ACC112 (cell line): Measurements from ENCODE around the gene AKIRIN1.
"Not testable (repeated sequence)": the region's sequence is repeated elsewhere in the genome, so short reads cannot be mapped to it uniquely, and the experiment has no call there.

ENCODE experiments used
- H2AFZ ChIP-seq: fragments of 200-600 bp; sonication (generic); one replicate; pipeline ENCODE4 v1.6.0; 2017; ENCODE audit warnings: antibody characterized with exemption, low read length; ENCODE audit not compliant: unreplicated experiment
- H3K27ac ChIP-seq: fragments of 200-600 bp; sonication (generic); 2 replicates; pipeline ENCODE4 v1.5.1; 2014; ENCODE audit warnings: low read depth, mild to moderate bottlenecking, antibody characterized with exemption, low read length, moderate library complexity
- H3K27me3 ChIP-seq: fragments of 200-600 bp; sonication (generic); 2 replicates; pipeline ENCODE4 v1.6.1; 2014; ENCODE audit warnings: mild to moderate bottlenecking, antibody characterized with exemption, low read length, moderate library complexity, mixed read lengths; ENCODE audit not compliant: insufficient read depth
- H3K36me3 ChIP-seq: fragments of 200-600 bp; sonication (generic); 2 replicates; pipeline ENCODE4 v1.6.1; 2016; ENCODE audit warnings: mild to moderate bottlenecking, antibody characterized with exemption, low read length, moderate library complexity, mixed read lengths; ENCODE audit not compliant: insufficient read depth
- H3K4me1 ChIP-seq: fragments of 200-600 bp; sonication (generic); one replicate; pipeline ENCODE4 v1.6.1; 2016; ENCODE audit warnings: low read length, mixed read lengths; ENCODE audit not compliant: insufficient read depth, unreplicated experiment, control insufficient read depth
- H3K4me3 ChIP-seq: fragments of 200-600 bp; sonication (generic); 2 replicates; pipeline ENCODE4 v1.5.1; 2014; ENCODE audit warnings: mild to moderate bottlenecking, low read depth, low read length
- H3K79me2 ChIP-seq: fragments of 200-600 bp; sonication (generic); one replicate; pipeline ENCODE4 v1.6.0; 2016; ENCODE audit warnings: low read length; ENCODE audit not compliant: control insufficient read depth, unreplicated experiment, insufficient read depth

The AKIRIN1 gene

DNA sequence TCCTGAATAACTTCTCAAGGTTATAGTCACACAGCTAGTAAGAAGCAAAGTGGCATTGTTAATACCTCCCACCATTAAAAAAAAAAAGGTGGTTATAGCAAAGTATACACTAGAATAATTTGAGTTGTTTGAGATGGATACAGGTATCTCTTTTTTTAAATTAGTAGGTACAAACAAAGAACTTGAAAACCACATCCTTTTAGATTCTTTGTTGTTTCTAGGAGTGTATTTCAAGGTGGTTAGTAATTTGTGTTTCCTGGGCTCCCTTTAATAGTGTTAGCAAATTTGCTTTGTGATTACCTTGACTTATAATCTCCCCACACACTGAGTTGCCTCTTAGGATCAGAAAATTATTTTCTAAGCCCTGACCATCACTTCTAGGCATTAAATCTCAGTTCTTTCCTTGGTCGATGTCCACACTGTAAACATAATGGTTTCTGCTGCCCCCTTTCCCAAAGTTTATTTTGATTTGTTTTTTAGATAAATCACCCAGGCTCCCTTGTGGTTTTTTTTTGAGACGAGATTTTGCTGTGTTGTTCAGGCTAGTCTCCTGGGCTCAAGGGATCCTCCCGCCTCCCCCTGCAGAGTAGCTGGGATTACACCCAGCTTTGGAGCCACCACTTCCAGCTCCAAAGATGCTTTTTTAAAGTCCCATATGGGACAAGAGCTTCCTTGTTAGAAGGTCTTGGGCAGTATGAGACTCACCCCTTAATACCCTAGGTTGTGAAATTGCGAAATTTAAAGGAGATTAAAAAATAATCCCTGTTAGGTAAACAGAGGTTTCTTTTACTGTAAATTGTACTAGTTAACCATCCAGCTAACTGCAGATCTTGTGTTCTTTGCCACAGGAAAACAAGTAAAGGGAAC lies 6.2 kb downstream of the AKIRIN1 start:
- Histone ChIP-seq H3K27ac (peak overlapping the region; percentile 17), H3K27me3 (no peaks in the 10 kb centered on the region), H3K4me3 (no peak overlapping the region), H2AFZ (no peak overlapping the region), H3K4me1 (peaks cover 37% of the 10 kb centered on the region), H3K36me3 (peaks cover 33% of the 10 kb centered on the region), H3K79me2 (peaks cover 85% of the 10 kb centered on the region)

DNA sequence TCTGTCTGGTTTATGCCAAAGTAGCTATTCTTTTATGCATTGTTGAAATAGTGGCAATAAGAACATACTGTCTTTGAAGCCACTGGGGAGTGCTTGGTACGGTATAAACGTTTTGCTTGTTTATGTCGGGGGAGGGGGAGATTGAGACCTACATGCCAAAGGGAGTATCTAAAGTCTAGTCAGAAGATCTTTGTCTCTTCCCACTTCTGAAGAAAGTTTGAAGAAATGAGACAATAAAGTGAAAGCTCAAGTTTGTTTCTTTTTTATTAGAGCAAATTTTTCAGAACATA lies 6.8 kb downstream of the AKIRIN1 start:
- Histone ChIP-seq H3K79me2 (peaks cover 79% of the 10 kb centered on the region), H3K27ac (peak overlapping the region; percentile 17; the same call in 1 of the 2 replicates), H3K4me1 (peaks cover 39% of the 10 kb centered on the region), H2AFZ (no peak overlapping the region), H3K27me3 (no peaks in the 10 kb centered on the region), H3K36me3 (peaks cover 33% of the 10 kb centered on the region), H3K4me3 (no peak overlapping the region)

DNA sequence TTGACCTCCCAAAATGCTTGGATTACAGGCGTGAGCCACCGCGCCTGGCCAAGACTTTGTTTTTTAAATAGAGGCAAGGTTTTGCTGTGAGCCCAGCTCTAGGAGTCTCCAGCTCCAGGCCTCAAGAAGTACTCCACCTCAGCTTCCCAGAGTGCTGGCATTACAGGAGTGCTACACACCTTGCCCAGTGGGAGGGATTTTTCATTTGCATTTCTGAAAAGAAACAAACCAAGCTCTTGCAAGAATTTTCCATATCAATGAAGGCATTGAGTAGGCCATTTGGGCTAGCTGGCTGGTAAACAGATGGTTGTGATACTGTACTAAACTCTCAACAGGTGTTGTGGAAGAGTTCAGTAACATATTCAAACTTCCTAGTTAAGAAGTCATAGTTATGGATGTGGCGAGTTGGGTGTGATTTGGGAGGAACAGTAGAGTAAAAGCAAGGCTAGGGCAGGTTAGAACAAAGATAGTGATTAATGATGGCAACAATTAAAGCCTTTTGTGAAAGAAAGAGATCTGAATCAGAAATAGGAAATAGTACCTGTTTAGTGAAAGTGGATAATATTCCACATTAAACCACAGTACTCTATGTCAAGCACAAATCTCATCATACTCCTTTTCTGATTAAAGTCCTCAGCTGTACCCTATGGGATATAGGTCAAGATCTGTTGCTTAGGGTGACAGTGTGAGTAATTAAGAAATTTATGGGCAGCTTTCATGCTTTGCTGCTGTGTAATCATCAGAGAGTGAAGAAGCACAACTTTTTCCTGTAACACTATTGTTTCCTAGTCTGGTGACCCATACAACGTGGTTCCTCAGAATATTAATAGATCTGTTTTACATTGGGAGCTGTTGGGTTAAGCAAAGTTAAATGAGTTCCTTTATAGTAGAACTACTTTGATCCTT lies 10.7 kb downstream of the AKIRIN1 start:
- H3K4me3 ChIP-seq: no peak overlapping the region
- peaks cover 37% of the 10 kb centered on the region for H3K4me1 ChIP-seq
- H3K36me3 ChIP-seq: peaks cover 51% of the 10 kb centered on the region
- peaks cover 42% of the 10 kb centered on the region for H3K79me2 ChIP-seq
- H3K27me3 ChIP-seq: no peaks in the 10 kb centered on the region
- no peak overlapping the region for H2AFZ ChIP-seq
- peak overlapping the region; percentile 67 for H3K27ac ChIP-seq

DNA sequence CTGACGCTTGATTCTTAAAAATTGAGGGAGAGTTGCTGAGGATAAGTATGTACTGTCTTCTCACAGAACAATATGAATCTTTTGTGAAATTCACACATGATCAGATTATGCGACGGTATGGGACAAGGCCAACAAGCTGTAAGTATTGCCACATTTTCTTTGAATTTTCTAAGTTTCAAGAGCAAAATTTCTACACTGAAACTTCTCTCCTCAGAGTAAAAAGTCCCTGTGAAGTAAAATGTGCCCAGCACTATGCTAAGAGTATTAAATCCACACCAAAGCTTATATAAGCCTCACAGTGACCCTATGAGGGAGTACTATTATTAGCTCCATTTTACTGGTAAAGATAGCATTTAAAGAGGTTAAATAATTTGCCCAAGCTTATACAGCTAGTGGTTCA lies 12.2 kb downstream of the AKIRIN1 start:
- H3K36me3 ChIP-seq: peaks cover 53% of the 10 kb centered on the region
- H3K27me3 ChIP-seq: no peaks in the 10 kb centered on the region
- H3K4me1 ChIP-seq: peaks cover 26% of the 10 kb centered on the region
- H3K79me2 ChIP-seq: peaks cover 26% of the 10 kb centered on the region
- no peak overlapping the region for H3K4me3 ChIP-seq
- H2AFZ ChIP-seq: no peak overlapping the region
- H3K27ac ChIP-seq: peak overlapping the region; percentile 67

DNA sequence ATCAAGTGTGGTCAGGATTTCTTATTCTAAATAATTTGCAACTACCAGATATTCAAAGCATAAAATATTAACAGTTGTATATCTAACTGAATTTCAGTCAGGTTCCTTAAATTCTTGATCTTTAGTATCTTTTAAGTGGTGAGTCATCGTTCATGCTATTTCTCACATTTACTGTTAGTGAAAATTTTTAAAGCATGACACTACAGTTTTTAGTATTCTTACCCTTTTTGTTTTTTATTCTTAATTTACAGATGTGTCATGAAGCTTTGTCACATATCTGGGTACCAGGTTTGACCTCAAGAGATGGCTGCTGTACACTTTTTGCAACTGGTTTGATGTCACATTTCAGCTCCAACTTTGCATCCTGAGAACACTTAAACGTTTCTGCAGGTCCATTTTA lies 12.7 kb downstream of the AKIRIN1 start:
- Histone ChIP-seq H3K4me3 (no peak overlapping the region), H3K79me2 (peaks cover 23% of the 10 kb centered on the region), H3K27me3 (no peaks in the 10 kb centered on the region), H3K36me3 (peaks cover 53% of the 10 kb centered on the region), H3K27ac (peak overlapping the region; percentile 67), H2AFZ (no peak overlapping the region), H3K4me1 (peaks cover 26% of the 10 kb centered on the region)

DNA sequence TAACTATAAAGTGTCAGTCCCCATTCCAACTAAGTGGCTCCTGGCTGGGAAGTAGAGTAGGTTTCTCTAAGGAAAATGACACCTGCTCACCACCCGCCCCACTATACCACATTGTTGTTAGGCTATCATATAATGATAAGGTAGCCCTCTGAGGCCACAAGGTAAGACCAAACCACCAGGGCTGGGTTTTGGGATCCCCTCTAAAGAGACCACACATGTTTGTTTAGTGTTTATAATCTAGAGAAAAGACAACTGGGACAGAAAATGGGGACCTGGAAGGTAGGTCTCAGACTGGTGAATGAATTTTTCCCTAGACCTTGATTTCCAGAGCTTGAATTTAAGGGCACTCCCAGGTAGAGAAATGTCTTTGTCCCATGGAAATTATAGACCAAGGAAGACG lies 15.2 kb downstream of the AKIRIN1 start:
- Histone ChIP-seq H3K27me3 (no peaks in the 10 kb centered on the region), H3K27ac (no peak overlapping the region), H3K36me3 (peaks cover 44% of the 10 kb centered on the region), H3K4me1 (peaks cover 26% of the 10 kb centered on the region), H2AFZ (no peak overlapping the region), H3K4me3 (no peak overlapping the region), H3K79me2 (peaks cover 7% of the 10 kb centered on the region)

DNA sequence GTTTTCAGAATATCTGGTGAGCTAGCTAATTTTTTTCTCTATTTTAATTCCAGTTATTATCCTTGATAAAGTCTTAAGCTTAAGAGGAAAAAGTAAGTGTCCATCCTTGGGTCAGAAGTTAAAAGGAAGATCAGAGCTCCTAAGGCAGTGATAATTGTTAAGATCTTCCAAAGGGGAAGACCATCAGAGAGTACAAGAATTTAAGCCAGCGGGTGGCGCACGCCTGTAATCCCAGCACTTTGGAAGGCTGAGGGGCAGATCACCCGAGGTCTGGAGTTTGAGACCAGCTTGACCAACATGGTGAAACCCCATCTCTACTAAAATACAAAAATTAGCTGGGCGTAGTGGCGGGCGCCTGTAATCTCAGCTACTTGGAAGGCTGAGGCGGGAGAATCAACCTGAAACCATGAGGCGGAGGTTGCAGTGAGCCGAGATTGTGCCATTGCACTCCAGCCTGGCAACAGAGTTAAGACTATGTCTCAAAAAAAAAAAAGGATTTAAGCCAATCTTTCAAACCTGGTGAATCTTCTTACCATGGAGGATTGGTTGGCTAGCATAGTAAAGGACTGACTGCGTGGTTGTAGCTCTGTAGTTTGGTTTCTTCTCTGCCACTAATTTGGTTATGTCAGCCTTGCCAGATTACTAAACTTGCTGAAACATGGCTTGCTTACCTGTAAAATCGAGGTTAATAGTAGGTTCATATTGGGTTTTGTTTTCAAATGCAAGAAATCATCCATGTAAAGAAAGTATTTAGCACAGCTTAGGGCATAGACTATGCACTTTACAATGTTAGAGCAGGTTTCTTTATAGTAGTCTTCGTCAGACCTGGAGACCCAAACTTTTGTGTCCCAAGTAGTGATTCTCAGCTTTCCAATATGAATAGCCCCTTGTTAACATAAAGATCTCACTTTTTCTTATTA lies 15.9 kb downstream of the AKIRIN1 start:
- H3K36me3 ChIP-seq: peaks cover 41% of the 10 kb centered on the region
- H2AFZ ChIP-seq: no peak overlapping the region
- no peaks in the 10 kb centered on the region for H3K27me3 ChIP-seq
- H3K79me2 ChIP-seq: peaks cover 3% of the 10 kb centered on the region
- H3K4me3 ChIP-seq: no peak overlapping the region
- no peak overlapping the region for H3K27ac ChIP-seq
- H3K4me1 ChIP-seq: peaks cover 22% of the 10 kb centered on the region

DNA sequence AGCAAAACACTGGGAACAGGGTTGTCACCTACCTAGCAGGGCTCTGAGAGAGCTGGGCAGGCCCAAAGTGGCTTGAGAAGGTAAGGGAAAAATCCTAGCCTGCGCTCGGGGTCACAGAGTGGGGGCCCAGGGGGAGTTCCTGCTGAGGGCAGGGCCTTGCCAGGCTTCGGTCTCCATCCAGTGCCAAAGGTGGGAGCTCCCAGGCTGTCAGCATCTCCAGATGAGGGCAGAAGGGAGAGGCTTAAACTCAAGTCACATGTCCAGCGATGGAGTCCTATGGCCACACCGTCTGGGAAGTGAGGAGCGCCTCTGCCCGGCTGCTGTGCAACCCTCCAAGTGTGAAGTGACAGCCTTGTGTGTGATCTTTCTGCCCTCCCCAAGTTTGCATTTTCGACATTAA lies 23.9 kb downstream of the AKIRIN1 start:
- H3K27ac ChIP-seq, H3K79me2 ChIP-seq, H3K4me3 ChIP-seq, H3K4me1 ChIP-seq, H2AFZ ChIP-seq, H3K36me3 ChIP-seq, H3K27me3 ChIP-seq: not testable (repeated sequence)

DNA sequence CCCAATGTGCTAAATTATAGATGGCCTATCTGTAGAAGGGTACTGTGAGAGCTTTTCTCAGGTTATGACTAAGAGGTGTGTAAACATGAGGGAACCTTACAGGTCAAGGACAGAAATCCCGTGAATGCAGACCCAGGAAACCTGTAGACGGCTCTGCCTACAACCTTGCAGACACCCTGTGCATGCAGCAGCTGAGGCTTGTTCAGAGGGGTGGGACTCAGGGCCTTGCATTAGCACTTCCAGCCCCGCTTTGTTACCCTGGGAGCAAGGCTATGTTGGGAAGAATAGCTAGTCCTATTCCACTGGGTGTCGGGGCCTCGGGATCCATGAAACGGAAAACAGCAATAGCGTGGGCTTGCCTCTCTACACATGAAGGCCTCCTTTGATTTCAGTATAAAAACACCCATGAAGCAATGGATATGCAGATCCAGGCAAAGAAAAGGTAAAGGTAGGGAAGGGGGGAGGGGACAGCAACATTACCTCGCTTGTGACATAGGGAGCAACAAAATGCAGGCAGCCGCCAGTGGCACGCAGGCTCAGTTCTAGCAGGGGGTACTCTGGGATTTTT lies 25.6 kb downstream of the AKIRIN1 start:
- Histone ChIP-seq H2AFZ (no peak overlapping the region), H3K4me3 (no peak overlapping the region), H3K36me3 (peaks cover 8% of the 10 kb centered on the region; the same call in 1 of the 2 replicates), H3K79me2 (no peaks in the 10 kb centered on the region), H3K27me3 (no peaks in the 10 kb centered on the region), H3K4me1 (no peaks in the 10 kb centered on the region), H3K27ac (no peak overlapping the region)

DNA sequence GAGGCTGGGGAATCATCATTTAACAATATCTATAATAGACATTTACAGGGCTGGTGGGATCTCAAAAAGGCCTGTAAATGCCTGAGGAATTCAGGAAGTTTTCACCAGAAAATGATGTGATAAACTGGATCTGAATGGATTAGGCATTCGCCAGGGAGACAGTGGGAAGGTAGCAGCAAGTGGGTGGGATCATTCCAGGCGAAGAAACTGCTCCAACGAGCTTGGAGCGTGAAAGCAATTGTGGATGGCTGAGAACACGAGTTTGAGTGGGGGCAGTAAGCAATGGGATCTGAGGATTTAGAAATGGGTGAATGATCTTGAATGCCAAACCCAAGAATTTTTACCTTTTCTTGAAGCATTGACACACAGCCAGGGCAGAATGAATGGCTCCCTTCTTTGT lies 26.2 kb downstream of the AKIRIN1 start:
- Histone ChIP-seq H3K27ac (no peak overlapping the region), H3K79me2 (no peaks in the 10 kb centered on the region), H3K4me3 (no peak overlapping the region), H2AFZ (no peak overlapping the region), H3K4me1 (no peaks in the 10 kb centered on the region), H3K36me3 (0 out of 2 replicates have a peak, but pooled peaks cover 4% of the 10 kb centered on the region), H3K27me3 (no peaks in the 10 kb centered on the region)
